RWPE1 (cell line): Measurements from ENCODE around the gene KIAA1217.

ENCODE experiments used
- CTCF ChIA-PET: fragments of 350-600 bp; sonication (Branson Sonifier 250); formaldehyde crosslinking; extraction: SDS; loops from one replicate; lab custom pipeline; 2021; lab: Yijun Ruan, JAX
- POLR2A ChIA-PET: fragments of 400-600 bp; formaldehyde crosslinking; extraction: SDS; loops from one replicate; lab custom pipeline; 2020; ENCODE audit warnings: antibody characterized with exemption; ENCODE audit not compliant: low non-redundant PET; lab: Yijun Ruan, JAX
- DNase-seq: peaks from one replicate; pipeline ENCODE4 v3.0.0; 2012; ENCODE audit warnings: low spot score
- H3K27ac ChIP-seq: fragments of 450-650 bp; 2 replicates; pipeline ENCODE4 v1.5.1; 2017
- TF ChIP-seq, protein P1 (sequence below): fragments of 450-650 bp; conservative IDR thresholded peaks from 2 replicates; pipeline ENCODE4 v1.5.1; 2017; ENCODE audit warnings: low read depth, mild to moderate bottlenecking

The KIAA1217 gene

DNA sequence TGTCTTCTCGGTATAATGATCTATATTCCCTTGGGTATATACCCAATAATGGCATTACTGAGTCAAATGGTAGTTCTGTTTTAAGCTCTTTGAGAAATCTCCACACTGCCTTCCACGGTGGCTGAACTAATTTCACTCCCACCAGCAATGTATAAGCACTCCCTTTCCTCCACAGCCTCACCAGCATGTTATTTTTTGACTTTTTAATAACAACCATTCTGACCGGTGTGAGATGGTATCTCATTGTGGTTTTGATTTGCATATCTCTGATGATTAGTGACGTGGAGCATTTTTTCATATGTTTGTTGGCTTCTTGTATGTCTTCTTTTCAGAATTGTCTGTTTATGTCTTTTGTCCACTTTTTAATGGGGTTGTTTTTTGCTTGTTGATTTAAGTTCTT lies 33.6 kb downstream of the KIAA1217 start:
- DNase-seq, result no peak
- ChIA-PET CTCF (no interaction called here), POLR2A (no interaction called here)
- H3K27ac ChIP-seq, result no peak overlapping the region
- TF ChIP-seq, protein P1, sequence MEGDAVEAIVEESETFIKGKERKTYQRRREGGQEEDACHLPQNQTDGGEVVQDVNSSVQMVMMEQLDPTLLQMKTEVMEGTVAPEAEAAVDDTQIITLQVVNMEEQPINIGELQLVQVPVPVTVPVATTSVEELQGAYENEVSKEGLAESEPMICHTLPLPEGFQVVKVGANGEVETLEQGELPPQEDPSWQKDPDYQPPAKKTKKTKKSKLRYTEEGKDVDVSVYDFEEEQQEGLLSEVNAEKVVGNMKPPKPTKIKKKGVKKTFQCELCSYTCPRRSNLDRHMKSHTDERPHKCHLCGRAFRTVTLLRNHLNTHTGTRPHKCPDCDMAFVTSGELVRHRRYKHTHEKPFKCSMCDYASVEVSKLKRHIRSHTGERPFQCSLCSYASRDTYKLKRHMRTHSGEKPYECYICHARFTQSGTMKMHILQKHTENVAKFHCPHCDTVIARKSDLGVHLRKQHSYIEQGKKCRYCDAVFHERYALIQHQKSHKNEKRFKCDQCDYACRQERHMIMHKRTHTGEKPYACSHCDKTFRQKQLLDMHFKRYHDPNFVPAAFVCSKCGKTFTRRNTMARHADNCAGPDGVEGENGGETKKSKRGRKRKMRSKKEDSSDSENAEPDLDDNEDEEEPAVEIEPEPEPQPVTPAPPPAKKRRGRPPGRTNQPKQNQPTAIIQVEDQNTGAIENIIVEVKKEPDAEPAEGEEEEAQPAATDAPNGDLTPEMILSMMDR, result no peak

DNA sequence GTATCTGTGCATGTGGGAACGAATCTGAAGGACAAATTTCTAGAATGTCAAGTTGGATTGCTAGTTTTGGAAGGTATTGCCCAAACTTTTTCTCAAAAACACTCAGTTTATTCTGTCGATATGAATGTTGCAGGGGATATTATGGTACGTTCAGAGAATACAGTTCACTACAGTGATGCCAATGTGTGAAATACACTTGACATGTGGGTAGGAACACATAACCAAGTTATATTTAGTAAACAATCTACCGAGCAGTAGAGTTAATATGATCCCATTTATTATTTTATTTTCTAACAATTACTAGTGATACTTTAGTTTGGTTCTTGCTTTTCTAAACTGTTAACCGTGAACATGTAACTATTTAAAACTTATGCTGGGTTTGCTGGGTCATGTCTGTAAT lies 37.4 kb downstream of the KIAA1217 start:
- TF ChIP-seq, protein P1, result no peak
- DNase-seq, result no peak
- CTCF ChIA-PET, result no interaction called here
- POLR2A ChIA-PET, result no interaction called here
- H3K27ac ChIP-seq, result no peak overlapping the region

DNA sequence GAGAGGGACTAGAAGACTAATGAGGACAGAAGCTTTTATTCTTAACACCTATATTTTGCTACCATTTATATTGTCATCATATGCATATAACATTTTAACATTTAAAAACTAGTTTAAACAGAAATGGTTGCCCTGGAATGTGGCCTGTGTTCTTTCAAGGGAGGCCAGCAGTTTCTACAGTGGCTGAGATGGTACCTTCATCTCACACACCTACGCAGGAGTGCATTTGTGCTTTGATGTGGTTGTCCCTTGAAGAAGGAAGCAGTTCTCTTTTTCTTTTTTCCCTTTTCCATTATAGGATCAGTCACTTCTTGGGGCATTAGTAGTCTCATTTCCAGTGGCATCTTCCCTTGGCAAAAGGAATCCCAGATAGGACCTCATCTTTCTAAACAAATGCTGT lies 38.9 kb downstream of the KIAA1217 start:
- TF ChIP-seq, protein P1, result no peak
- ChIA-PET CTCF (no interaction called here), POLR2A (no interaction called here)
- no peak overlapping the region for H3K27ac ChIP-seq
- no peak for DNase-seq

DNA sequence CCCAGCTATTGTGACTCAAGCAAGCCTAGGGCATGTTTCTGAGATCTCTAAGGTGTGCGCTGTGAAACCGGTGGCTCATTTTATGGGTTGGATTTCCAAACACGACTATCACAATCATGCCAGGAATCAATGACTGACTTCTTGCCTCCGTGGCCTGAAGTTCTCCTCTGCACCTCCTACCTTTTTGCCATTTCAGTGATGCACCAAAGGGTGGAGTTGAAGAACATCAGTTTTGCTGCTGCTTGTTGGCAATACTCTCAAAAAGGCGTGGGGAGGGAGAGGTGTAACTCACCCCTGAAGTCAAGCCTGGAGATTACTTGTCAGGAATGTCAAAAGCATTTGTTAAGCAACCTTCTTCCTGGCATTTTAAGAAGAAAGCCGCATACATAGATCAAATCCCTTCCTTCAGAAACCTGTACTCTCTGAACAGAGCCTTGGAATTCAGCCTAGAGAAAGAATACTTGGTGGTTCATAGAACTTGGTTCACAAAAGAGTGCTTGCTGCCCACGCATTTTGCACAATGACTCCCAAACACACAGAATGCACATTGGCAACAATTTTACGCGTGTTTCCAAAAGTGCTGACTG lies 41.0 kb downstream of the KIAA1217 start:
- ChIA-PET CTCF (no interaction called here), POLR2A (no interaction called here)

DNA sequence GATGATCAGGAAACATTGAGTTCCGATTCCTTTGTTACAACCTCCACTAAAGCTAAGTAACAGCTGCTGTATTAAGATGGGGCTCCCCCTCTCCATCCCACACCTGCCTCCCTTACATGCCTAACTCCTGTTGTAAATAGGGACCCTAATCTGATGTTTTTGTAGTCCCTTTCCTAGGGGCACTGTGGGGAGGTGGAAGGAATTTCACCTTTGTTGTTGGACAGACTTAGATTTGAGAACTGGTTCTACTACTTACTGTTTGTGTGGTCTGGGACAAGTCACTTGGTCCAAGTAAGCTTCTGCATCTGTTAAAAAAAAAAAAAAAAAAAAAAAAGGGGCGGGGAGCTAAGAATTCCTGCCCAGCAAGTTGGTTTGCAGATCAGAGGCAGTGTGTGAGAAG lies 42.6 kb downstream of the KIAA1217 start:
- CTCF ChIA-PET, result interaction anchor here (0.6 kb wide), 1 partner anchor 230 kb away, joined by 3 read pairs; no protein-coding TSS in a partner anchor

More for the DNA sequence above, 41.0 kb downstream of the KIAA1217 start:
- H3K27ac ChIP-seq, result peak overlapping the region; percentile 84
- TF ChIP-seq, protein P1, result no peak
- peak; percentile 51 for DNase-seq

DNA sequence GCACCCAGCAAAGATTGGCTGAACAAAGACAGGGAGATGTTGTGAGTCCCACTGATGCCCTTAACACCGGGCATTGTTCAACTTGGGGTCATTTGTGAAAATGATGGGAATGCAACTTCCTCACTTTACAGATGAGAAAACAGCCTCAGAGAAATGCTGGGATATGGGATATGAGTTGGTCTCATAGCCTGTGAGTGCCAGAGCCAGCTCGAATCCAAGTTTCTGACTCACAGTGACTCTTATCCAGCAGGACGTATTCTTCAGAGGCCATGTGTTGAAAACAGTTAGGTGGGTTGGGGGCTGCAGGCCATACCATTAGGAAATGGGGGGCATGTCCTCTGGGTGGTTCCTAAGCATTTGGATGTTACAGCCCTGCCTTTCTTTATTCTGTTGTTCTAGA lies 45.2 kb downstream of the KIAA1217 start:
- TF ChIP-seq, protein P1, result no peak
- CTCF ChIA-PET, result no interaction called here
- DNase-seq, result no peak
- peak overlapping the region; percentile 99 for H3K27ac ChIP-seq
- POLR2A ChIA-PET, result no interaction called here

More for the DNA sequence above, 42.6 kb downstream of the KIAA1217 start:
- no peak for DNase-seq
- POLR2A ChIA-PET, result interaction anchor here (0.6 kb wide), 1 partner anchor 177 kb away, joined by 4 read pairs; no protein-coding TSS in a partner anchor
- TF ChIP-seq, protein P1, result no peak
- no peak overlapping the region for H3K27ac ChIP-seq
